Spleen (tissue), 11 donors: ENCODE results near the gene DGKA. TPM values are rescaled to one million over a fixed set of nuclear protein-coding genes. Genes with fewer than 3 reads are reported as not detected.
A peak's percentile ranks its signal among the peaks of the same experiment; 100 is the strongest.

Experiments
- DNase-seq: peaks from one replicate; pipeline ENCODE4 v3.0.0-alpha.2; 2020
- H3K27ac ChIP-seq, 8 donors: fragments of 200-600 bp; sonication (generic) in 7 of 8; 1 replicate in 4 of 8; 2 replicates in 4 of 8; pipeline versions ENCODE4 v1.5.0 to v1.8.0; 2016 to 2021; ENCODE audit warnings: inconsistent platforms in 4 of 8, mild to moderate bottlenecking in 4 of 8, moderate library complexity in 1 of 8
- H3K27me3 ChIP-seq, 7 donors: fragments of 200-600 bp; sonication (generic) in 6 of 7; replicated peaks in 1 of 7; 1 replicate in 4 of 7; 2 replicates in 3 of 7; pipeline versions ENCODE4 v1.5.0 to v1.8.0; 2016 to 2021; ENCODE audit warnings: inconsistent platforms in 3 of 7, mild to moderate bottlenecking in 1 of 7
- H3K36me3 ChIP-seq, 6 donors: fragments of 200-600 bp; sonication (generic) in 5 of 6; 1 replicate in 4 of 6; 2 replicates in 2 of 6; pipeline versions ENCODE4 v1.5.0 to v1.8.0; 2016 to 2021; ENCODE audit warnings: inconsistent platforms in 2 of 6
- H3K4me1 ChIP-seq, 6 donors: fragments of 200-600 bp; sonication (generic) in 5 of 6; 1 replicate in 3 of 6; 2 replicates in 3 of 6; pipeline versions ENCODE4 v1.5.0 to v1.8.0; 2016 to 2021; ENCODE audit warnings: inconsistent platforms in 3 of 6
- H3K4me3 ChIP-seq, 8 donors: fragments of 200-600 bp; sonication (generic) in 7 of 8; 1 replicate in 4 of 8; 2 replicates in 4 of 8; pipeline versions ENCODE4 v1.5.0 to v1.8.0; 2016 to 2021; ENCODE audit warnings: inconsistent platforms in 4 of 8, mild to moderate bottlenecking in 4 of 8, moderate library complexity in 2 of 8
- H3K9me3 ChIP-seq, 8 donors: fragments of 200-600 bp; sonication (generic) in 7 of 8; 1 replicate in 4 of 8; 2 replicates in 4 of 8; pipeline versions ENCODE4 v1.5.0 to v1.8.0; 2016 to 2021; ENCODE audit warnings: inconsistent platforms in 4 of 8
- POLR2A ChIP-seq, 3 donors: fragments of 450-650 bp; IDR thresholded peaks; one replicate each; pipeline ENCODE4 v1.5.1; 2017; ENCODE audit warnings: antibody characterized with exemption in 3 of 3, mild to moderate bottlenecking in 1 of 3
- POLR2AphosphoS5 ChIP-seq, 3 donors: sonication (generic); formaldehyde crosslinking; IDR thresholded peaks; one replicate each; pipeline ENCODE4 v1.5.1; 2017; ENCODE audit warnings: antibody characterized with exemption in 3 of 3
- WGBS, 5 donors: extraction: QIAGEN DNeasy Blood & Tissue Kit in 3 of 5; methylation state at CpG; one replicate each; pipeline versions ENCODE4 v1.1.5 to v1.1.7; 2013 to 2018; 5-methylcytosine and 5-hydroxymethylcytosine counted together
- intact Hi-C: fragments of 100-400 bp; cut with DNase I; formaldehyde crosslinking; loops from one replicate; pipeline ENCODE4 v1.15.0; 2023; ENCODE audit warnings: low total_unique reads
- polyA plus RNA-seq, 3 donors: library from polyadenylated mRNA; stranded (reverse); fragments of 200-250 nt; gene quantifications; one replicate each; pipeline ENCODE4 v1.2.1, GENCODE V29; 2013
- total RNA-seq, 7 donors: library from RNA; depleted of rRNA in 3 of 7; stranded (reverse); fragments of >200 nt in 3 of 7; fragmentation: NEBNext Ultra II Directional in 4 of 7; extraction: Animal tissue kit (Norgen Biotek cat#: 25700) in 4 of 7; gene quantifications; one replicate each; pipeline versions ENCODE4 v1.1.0 to v1.2.1, GENCODE V29; 2016 to 2021
- TF ChIP-seq, protein P1 (sequence below), 11 experiments: fragments of 200-600 bp in 7 of 11; fragments of 450-650 bp in 4 of 11; sonication (generic) in 4 of 11; IDR thresholded peaks in 8 of 11; conservative IDR thresholded peaks in 3 of 11; 1 replicate in 7 of 11; 2 replicates in 4 of 11; pipeline versions ENCODE4 v1.4.0 to v1.8.0; 2016 to 2021; ENCODE audit warnings: antibody characterized with exemption in 11 of 11, inconsistent platforms in 4 of 11, mild to moderate bottlenecking in 1 of 11
- donor health status: healthy with polysubstance abuse.
- donor health status: DM: no; HTN: no; CAD: no; lungs with moderate emphysema.
- donor health status: DM: no; HTN: no; CAD: no.
- donor health status: Bipolar disorder and iron deficiency.
- donor health status: healthy.
- donor health status: DM: no; HTN: no; CAD: no.
- donor health status: DM: yes; HTN: yes; CAD: no.

DGKA gene
- total and polyA plus RNA-seq, 10 donors, result 73.8 to 261 (median 174) TPM

DNA sequence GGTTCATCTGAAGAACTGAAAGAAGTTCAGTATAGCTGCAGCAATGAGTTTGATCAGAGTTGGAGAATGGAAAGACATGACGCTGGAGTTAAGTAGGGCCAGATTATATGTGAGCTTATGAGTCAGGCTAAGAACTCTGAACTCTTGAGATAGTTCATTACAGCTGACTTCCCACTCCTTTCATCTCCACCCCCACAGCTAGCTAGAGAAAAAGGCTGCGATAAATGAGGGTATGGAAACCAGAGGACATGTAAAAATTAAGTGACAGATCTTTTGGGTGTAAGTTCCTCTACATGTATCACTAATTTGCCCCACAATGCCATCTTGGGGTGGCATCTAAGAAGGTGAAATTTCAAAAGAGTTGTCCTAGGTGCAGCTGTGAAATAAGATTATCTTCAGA lies 31.9 kb upstream of the DGKA start:
- H3K4me3 ChIP-seq, result no peak overlapping the region
- no peak overlapping the region for H3K27ac ChIP-seq
- no peaks in the 10 kb centered on the region for H3K27me3 ChIP-seq
- intact Hi-C loops, result no loop called here
- no peaks in the 10 kb centered on the region for H3K9me3 ChIP-seq
- WGBS, 5 donors, result 49 to 76% (median 71%) methylated on average over 2 of the region's 2 CpGs
- no peak for DNase-seq
- H3K36me3 ChIP-seq, result peaks cover 0 to 47% (median 28%) of the 10 kb centered on the region in 6 donors
- peaks cover 0 to 6% (median 0%) of the 10 kb centered on the region in 6 donors for H3K4me1 ChIP-seq
- TF ChIP-seq, protein P1, sequence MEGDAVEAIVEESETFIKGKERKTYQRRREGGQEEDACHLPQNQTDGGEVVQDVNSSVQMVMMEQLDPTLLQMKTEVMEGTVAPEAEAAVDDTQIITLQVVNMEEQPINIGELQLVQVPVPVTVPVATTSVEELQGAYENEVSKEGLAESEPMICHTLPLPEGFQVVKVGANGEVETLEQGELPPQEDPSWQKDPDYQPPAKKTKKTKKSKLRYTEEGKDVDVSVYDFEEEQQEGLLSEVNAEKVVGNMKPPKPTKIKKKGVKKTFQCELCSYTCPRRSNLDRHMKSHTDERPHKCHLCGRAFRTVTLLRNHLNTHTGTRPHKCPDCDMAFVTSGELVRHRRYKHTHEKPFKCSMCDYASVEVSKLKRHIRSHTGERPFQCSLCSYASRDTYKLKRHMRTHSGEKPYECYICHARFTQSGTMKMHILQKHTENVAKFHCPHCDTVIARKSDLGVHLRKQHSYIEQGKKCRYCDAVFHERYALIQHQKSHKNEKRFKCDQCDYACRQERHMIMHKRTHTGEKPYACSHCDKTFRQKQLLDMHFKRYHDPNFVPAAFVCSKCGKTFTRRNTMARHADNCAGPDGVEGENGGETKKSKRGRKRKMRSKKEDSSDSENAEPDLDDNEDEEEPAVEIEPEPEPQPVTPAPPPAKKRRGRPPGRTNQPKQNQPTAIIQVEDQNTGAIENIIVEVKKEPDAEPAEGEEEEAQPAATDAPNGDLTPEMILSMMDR (IDR thresholded peaks at IDR 0.05 in 8 of 11, conservative IDR thresholded peaks at IDR 0.05 in 3 of 11), result no peak
- no peak for TF ChIP-seq POLR2A (IDR thresholded peaks at IDR 0.05)
- no peak for TF ChIP-seq POLR2AphosphoS5 (IDR thresholded peaks at IDR 0.05)

DNA sequence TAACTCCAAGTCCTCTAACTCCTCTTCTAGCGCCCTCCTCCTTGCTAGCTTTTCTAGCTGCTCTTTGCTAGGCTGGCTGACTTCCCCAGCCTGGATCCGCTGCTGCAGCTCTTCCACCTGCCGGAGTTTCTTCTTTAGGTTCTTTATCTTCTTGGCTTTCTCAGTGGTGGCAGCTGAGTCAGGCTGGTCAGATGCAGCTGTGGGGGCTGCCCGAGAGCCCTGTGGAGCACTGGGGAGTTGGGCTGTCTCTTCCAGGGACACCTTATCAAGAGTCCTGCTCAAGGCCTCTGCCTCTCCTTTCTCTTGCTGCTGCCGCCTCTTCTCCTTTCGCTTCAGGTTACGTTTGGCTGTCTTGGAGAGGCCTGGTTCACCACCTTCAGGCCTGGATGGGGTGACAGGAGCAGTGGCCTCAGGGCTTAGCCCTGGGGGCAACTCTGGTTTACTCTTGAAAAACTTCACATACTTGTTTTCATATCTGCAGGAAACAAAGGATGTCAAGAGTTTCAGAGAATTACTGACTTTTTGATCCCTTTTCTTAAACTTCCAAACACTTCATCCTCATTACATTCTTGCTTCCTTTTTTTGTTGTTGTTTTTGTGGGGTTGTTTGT lies 29.0 kb upstream of the DGKA start:
- Histone ChIP-seq H3K27me3 (no peaks in the 10 kb centered on the region), H3K27ac (peak overlapping the region in 1 of 8 donors; percentile 4), H3K36me3 (peaks cover 0 to 47% (median 28%) of the 10 kb centered on the region in 6 donors), H3K4me1 (peaks cover 0 to 6% (median 0%) of the 10 kb centered on the region in 6 donors), H3K4me3 (no peak overlapping the region), H3K9me3 (no peaks in the 10 kb centered on the region)
- intact Hi-C loops, result no loop called here
- WGBS, 5 donors, result 92 to 97% (median 94%) methylated on average over 7 of the region's 7 CpGs
- TF ChIP-seq, protein P1 (IDR thresholded peaks at IDR 0.05 in 8 of 11, conservative IDR thresholded peaks at IDR 0.05 in 3 of 11), result no peak
- no peak for TF ChIP-seq POLR2AphosphoS5 (IDR thresholded peaks at IDR 0.05)
- no peak for TF ChIP-seq POLR2A (IDR thresholded peaks at IDR 0.05)
- no peak for DNase-seq

DNA sequence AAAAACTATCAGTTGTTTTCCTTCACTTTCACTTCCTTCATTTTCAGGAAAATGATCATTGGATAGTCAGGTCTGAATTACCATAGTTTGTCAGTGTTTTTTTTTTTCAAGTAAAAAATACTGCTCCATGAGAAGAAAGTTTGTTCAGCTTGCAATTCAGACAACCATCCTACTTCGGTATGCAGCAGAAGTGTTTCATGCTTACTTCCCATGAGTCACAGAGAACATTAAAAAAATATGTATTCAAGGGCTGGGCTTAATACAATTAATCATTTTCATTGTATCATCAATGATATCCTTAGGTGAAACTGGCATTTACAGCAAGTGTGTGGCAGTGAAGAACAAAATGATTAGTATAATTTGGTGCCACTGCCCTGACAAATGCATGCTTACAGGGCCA lies 24.9 kb upstream of the DGKA start:
- Histone ChIP-seq H3K36me3 (peaks cover 0 to 30% (median 24%) of the 10 kb centered on the region in 6 donors), H3K9me3 (no peaks in the 10 kb centered on the region), H3K4me1 (no peaks in the 10 kb centered on the region), H3K4me3 (no peak overlapping the region), H3K27me3 (no peaks in the 10 kb centered on the region), H3K27ac (no peak overlapping the region)
- WGBS, 5 donors, result 68 to 89% (median 86%) methylated on average over 1 of the region's 1 CpG
- intact Hi-C loops, result no loop called here
- TF ChIP-seq POLR2A (IDR thresholded peaks at IDR 0.05), result no peak
- TF ChIP-seq, protein P1 (IDR thresholded peaks at IDR 0.05 in 8 of 11, conservative IDR thresholded peaks at IDR 0.05 in 3 of 11), result no peak
- no peak for TF ChIP-seq POLR2AphosphoS5 (IDR thresholded peaks at IDR 0.05)
- DNase-seq, result no peak

DNA sequence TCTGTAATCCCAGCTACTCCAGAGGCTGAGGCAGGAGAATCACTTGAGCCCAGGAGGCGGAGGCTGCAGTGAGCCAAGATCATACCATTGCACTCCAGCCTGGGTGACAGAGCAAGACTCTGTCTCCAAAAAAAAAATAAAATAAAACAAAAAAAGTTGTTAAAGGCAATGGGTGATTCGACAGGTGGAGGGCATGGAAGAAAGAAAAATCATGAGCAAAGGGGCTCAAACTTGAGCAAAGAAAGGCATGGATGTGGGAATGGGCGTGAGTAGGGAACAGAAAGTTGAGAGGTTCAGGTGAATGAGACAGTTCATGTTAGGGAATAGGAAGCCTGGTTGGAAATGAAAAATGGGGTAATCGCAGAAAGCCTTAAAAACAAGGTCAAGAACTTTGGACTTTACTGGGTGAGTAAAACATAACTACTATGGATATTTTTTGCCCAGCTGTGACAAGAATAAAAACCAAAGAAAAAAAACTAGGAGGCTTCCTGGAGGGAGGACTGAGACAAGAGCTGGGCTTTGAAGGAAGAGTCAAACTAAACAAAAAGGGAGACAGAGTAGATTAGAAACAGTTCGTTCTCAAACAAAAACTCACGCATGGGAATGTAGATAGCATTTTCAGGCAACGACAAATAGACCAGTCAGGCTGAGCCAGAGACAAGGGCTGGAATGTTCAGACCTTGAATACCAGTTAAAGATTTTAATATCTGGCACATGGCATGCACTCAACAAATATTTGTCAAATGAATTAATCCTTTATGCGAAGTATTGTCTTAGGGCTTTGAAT lies 22.0 kb upstream of the DGKA start:
- intact Hi-C loops, result no loop called here
- Histone ChIP-seq H3K27me3 (no peaks in the 10 kb centered on the region), H3K4me3 (no peak overlapping the region), H3K36me3 (peaks cover 0 to 33% (median 9%) of the 10 kb centered on the region in 6 donors), H3K4me1 (peaks cover 0 to 14% (median 11%) of the 10 kb centered on the region in 6 donors), H3K9me3 (no peaks in the 10 kb centered on the region), H3K27ac (no peak overlapping the region)
- DNase-seq, result no peak
- TF ChIP-seq POLR2AphosphoS5 (IDR thresholded peaks at IDR 0.05), result no peak
- TF ChIP-seq, protein P1 (IDR thresholded peaks at IDR 0.05 in 8 of 11, conservative IDR thresholded peaks at IDR 0.05 in 3 of 11), result no peak
- no peak for TF ChIP-seq POLR2A (IDR thresholded peaks at IDR 0.05)
- 85 to 91% (median 89%) methylated on average over 8 of the region's 8 CpGs for WGBS, 5 donors
